ENCODE results near the gene CCNI2.

- TF ChIP-seq, protein P1, sequence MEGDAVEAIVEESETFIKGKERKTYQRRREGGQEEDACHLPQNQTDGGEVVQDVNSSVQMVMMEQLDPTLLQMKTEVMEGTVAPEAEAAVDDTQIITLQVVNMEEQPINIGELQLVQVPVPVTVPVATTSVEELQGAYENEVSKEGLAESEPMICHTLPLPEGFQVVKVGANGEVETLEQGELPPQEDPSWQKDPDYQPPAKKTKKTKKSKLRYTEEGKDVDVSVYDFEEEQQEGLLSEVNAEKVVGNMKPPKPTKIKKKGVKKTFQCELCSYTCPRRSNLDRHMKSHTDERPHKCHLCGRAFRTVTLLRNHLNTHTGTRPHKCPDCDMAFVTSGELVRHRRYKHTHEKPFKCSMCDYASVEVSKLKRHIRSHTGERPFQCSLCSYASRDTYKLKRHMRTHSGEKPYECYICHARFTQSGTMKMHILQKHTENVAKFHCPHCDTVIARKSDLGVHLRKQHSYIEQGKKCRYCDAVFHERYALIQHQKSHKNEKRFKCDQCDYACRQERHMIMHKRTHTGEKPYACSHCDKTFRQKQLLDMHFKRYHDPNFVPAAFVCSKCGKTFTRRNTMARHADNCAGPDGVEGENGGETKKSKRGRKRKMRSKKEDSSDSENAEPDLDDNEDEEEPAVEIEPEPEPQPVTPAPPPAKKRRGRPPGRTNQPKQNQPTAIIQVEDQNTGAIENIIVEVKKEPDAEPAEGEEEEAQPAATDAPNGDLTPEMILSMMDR (IDR thresholded peaks at IDR 0.05): no peak
- no peak for TF ChIP-seq POLR2A (IDR thresholded peaks at IDR 0.05)
These were observed 32.7 kb downstream of the CCNI2 start for GRCh38 chr5:132779961-132780360.

Measured in esophagus squamous epithelium (tissue), 4 donors.